ENCODE results near the gene SERINC3.

The SERINC3 gene

GRCh38 chr20:44541992-44542391 lies 20.1 kb upstream of the SERINC3 start:
- Histone ChIP-seq H3K9me3 (replicated peaks; ENCODE audit: insufficient read depth, low read length) (no peaks in the 10 kb centered on the region), H3K4me1 (ENCODE audit: low read length) (peaks cover 2% of the 10 kb centered on the region), H3K79me2 (ENCODE audit: low read length) (no peaks in the 10 kb centered on the region), H3K36me3 (replicated peaks; ENCODE audit: insufficient read depth, low read length) (no peaks in the 10 kb centered on the region), H3K9me2 (replicated peaks; ENCODE audit: insufficient read depth, low read length) (no peaks in the 10 kb centered on the region), H3K27me3 (replicated peaks; ENCODE audit: insufficient read depth, low read length) (no peaks in the 10 kb centered on the region), H3F3A (ENCODE audit: insufficient read depth, low read length) (no peaks in the 10 kb centered on the region), H3K27ac (ENCODE audit: low read length) (no peak overlapping the region), H2AFZ (ENCODE audit: low read length) (peak overlapping the region; percentile 16; the same call in 1 of the 2 replicates), H3K4me3 (ENCODE audit: low read length) (no peak overlapping the region), H3K9ac (ENCODE audit: low read length) (no peak overlapping the region), H3K4me2 (ENCODE audit: low read depth, low read length) (peak overlapping the region; percentile 15; the same call in 1 of the 2 replicates), H4K20me1 (ENCODE audit: insufficient read depth, low read length) (no peaks in the 10 kb centered on the region)
- no peak for DNase-seq
- TF ChIP-seq EZH2 (optimal IDR thresholded peaks at IDR 0.05; ENCODE audit: low read depth, low read length) = no peak
- TF ChIP-seq CTCF (IDR thresholded peaks at IDR 0.05; ENCODE audit: low read length) = no peak
- TF ChIP-seq EZH2phosphoT487 (IDR thresholded peaks at IDR 0.05; ENCODE audit: low read length) = no peak

GRCh38 chr20:44540834-44541233 lies 19.0 kb upstream of the SERINC3 start:
- H3K4me2 ChIP-seq (ENCODE audit: low read depth, low read length) = no peak overlapping the region
- H3K4me1 ChIP-seq (ENCODE audit: low read length) = peaks cover 2% of the 10 kb centered on the region
- DNase-seq = no peak
- H3K9ac ChIP-seq (ENCODE audit: low read length) = no peak overlapping the region
- H3K36me3 ChIP-seq (replicated peaks; ENCODE audit: insufficient read depth, low read length) = no peaks in the 10 kb centered on the region
- H3K4me3 ChIP-seq (ENCODE audit: low read length) = no peak overlapping the region
- no peaks in the 10 kb centered on the region for H3K9me2 ChIP-seq (replicated peaks; ENCODE audit: insufficient read depth, low read length)
- H3K27me3 ChIP-seq (replicated peaks; ENCODE audit: insufficient read depth, low read length) = no peaks in the 10 kb centered on the region
- no peak overlapping the region for H2AFZ ChIP-seq (ENCODE audit: low read length)
- TF ChIP-seq CTCF (IDR thresholded peaks at IDR 0.05; ENCODE audit: low read length) (no peak), EZH2 (optimal IDR thresholded peaks at IDR 0.05; ENCODE audit: low read depth, low read length) (no peak), EZH2phosphoT487 (IDR thresholded peaks at IDR 0.05; ENCODE audit: low read length) (no peak)
- no peaks in the 10 kb centered on the region for H3K9me3 ChIP-seq (replicated peaks; ENCODE audit: insufficient read depth, low read length)
- no peaks in the 10 kb centered on the region for H3F3A ChIP-seq (ENCODE audit: insufficient read depth, low read length)
- no peaks in the 10 kb centered on the region for H4K20me1 ChIP-seq (ENCODE audit: insufficient read depth, low read length)
- H3K79me2 ChIP-seq (ENCODE audit: low read length) = no peaks in the 10 kb centered on the region
- H3K27ac ChIP-seq (ENCODE audit: low read length) = no peak overlapping the region

- H3K79me2 ChIP-seq (ENCODE audit: low read length) = no peaks in the 10 kb centered on the region
Measured at GRCh38 chr20:44537993-44538392, 16.1 kb upstream of the SERINC3 start.

More at GRCh38 chr20:44537993-44538392, 16.1 kb upstream of the SERINC3 start:
- Histone ChIP-seq H3K9ac (ENCODE audit: low read length) (no peak overlapping the region), H2AFZ (ENCODE audit: low read length) (no peak overlapping the region), H3F3A (ENCODE audit: insufficient read depth, low read length) (no peaks in the 10 kb centered on the region), H3K4me1 (ENCODE audit: low read length) (no peaks in the 10 kb centered on the region; the same call in 1 of the 2 replicates), H3K9me3 (replicated peaks; ENCODE audit: insufficient read depth, low read length) (no peaks in the 10 kb centered on the region), H3K27me3 (replicated peaks; ENCODE audit: insufficient read depth, low read length) (no peaks in the 10 kb centered on the region), H3K4me2 (ENCODE audit: low read depth, low read length) (no peak overlapping the region), H3K27ac (ENCODE audit: low read length) (no peak overlapping the region), H3K9me2 (replicated peaks; ENCODE audit: insufficient read depth, low read length) (no peaks in the 10 kb centered on the region), H3K4me3 (ENCODE audit: low read length) (no peak overlapping the region), H4K20me1 (ENCODE audit: insufficient read depth, low read length) (no peaks in the 10 kb centered on the region), H3K36me3 (replicated peaks; ENCODE audit: insufficient read depth, low read length) (no peaks in the 10 kb centered on the region)
- no peak for DNase-seq
- no peak for TF ChIP-seq CTCF (IDR thresholded peaks at IDR 0.05; ENCODE audit: low read length)
- TF ChIP-seq EZH2 (optimal IDR thresholded peaks at IDR 0.05; ENCODE audit: low read depth, low read length) = no peak
- TF ChIP-seq EZH2phosphoT487 (IDR thresholded peaks at IDR 0.05; ENCODE audit: low read length) = no peak

Measured in MM.1S (cell line).